ENCODE results near the gene ENDOD1. TPM values are rescaled to one million over a fixed set of nuclear protein-coding genes. Genes with fewer than 3 reads are reported as not detected.

The ENDOD1 gene
- total RNA-seq, 1 experiment from 2014 or later = 0.87 TPM

- H3K23me2 ChIP-seq (ENCODE audit: insufficient read length, low read depth, low read length, poor library complexity, severe bottlenecking) = no peaks in the 10 kb centered on the region
- H3K27ac ChIP-seq (ENCODE audit: insufficient read length, low read depth, low read length) = no peak overlapping the region
- no peaks in the 10 kb centered on the region for H3K4me1 ChIP-seq (ENCODE audit: insufficient read depth, low read length)
- H2AK5ac ChIP-seq (ENCODE audit: insufficient read length, low read length) = no peak overlapping the region
- no peaks in the 10 kb centered on the region for H3K9me3 ChIP-seq (ENCODE audit: control insufficient read depth, low read depth, low read length)
- H3K14ac ChIP-seq (ENCODE audit: insufficient read depth, low read length) = no peak overlapping the region
- Mint-ChIP-seq H3K36me3 (ENCODE audit: insufficient read depth in 1 of 3, low read depth in 3 of 3) (no peaks in the 10 kb centered on the region), H3K27me3 (ENCODE audit: low read depth) (peaks cover 31% of the 10 kb centered on the region), H3K4me3 (no peak overlapping the region), H3K9me3 (no peaks in the 10 kb centered on the region), H3K27ac (no peak overlapping the region; a peak in 1 of 7 replicates), H3K4me1 (no peaks in the 10 kb centered on the region)
- no peak overlapping the region for H4K8ac ChIP-seq (replicated peaks; ENCODE audit: insufficient read length, low read depth, low read length)
- no peaks in the 10 kb centered on the region for H3K27me3 ChIP-seq (ENCODE audit: insufficient read depth, low read length)
- no peak overlapping the region for H4K91ac ChIP-seq (ENCODE audit: insufficient read length, low read depth, low read length)
- no peak overlapping the region for H2BK20ac ChIP-seq (ENCODE audit: low read depth, low read length, poor library complexity, severe bottlenecking)
- no peak overlapping the region for H2BK120ac ChIP-seq (ENCODE audit: low read depth, low read length, poor library complexity, severe bottlenecking)
- H4K20me1 ChIP-seq (ENCODE audit: control insufficient read depth, insufficient read depth, insufficient read length) = no peaks in the 10 kb centered on the region
- no peak overlapping the region for H4K5ac ChIP-seq (ENCODE audit: insufficient read length, low read depth, low read length)
- no peaks in the 10 kb centered on the region for H3K79me2 ChIP-seq (ENCODE audit: insufficient read depth, low read length)
- H3K4ac ChIP-seq (ENCODE audit: low read depth, low read length) = no peak overlapping the region
- no peak for DNase-seq
- no peak overlapping the region for H3K4me2 ChIP-seq (ENCODE audit: insufficient read depth, insufficient read length, low read length)
- no peak overlapping the region for H3T11ph ChIP-seq (ENCODE audit: low read length)
- no peak overlapping the region for H3K56ac ChIP-seq (ENCODE audit: insufficient read length, low read depth, low read length)
- no peak for TF ChIP-seq CTCF (conservative IDR thresholded peaks at IDR 0.05)
- no peak overlapping the region for H3K23ac ChIP-seq (ENCODE audit: insufficient read length, low read depth, low read length)
- no CpG with 5 or more reads among the region's 22 CpGs for WGBS (ENCODE audit: extremely low coverage, insufficient read length, low lambda C conversion rate)
- no peak overlapping the region for H2BK12ac ChIP-seq (ENCODE audit: insufficient read length, low read depth, low read length)
- no peak overlapping the region for H2AFZ ChIP-seq (ENCODE audit: low read length)
- no peak overlapping the region for H2BK15ac ChIP-seq (ENCODE audit: low read depth, low read length)
- H3K18ac ChIP-seq (ENCODE audit: insufficient read length, low read depth, low read length) = no peak overlapping the region
- no peaks in the 10 kb centered on the region for H3K79me1 ChIP-seq (ENCODE audit: insufficient read depth, low read depth, low read length, poor library complexity, severe bottlenecking)
- H2BK5ac ChIP-seq (ENCODE audit: insufficient read length, low read length) = no peak overlapping the region
- no peak overlapping the region for H3K9ac ChIP-seq (ENCODE audit: extremely low read depth, insufficient read length, low read length)
Observed at GRCh38 chr11:95050595-95051202, 38.9 kb upstream of the ENDOD1 start.

Data from H9 (cell line).